ENCODE data around the gene USP32. TPM values are rescaled to one million over a fixed set of nuclear protein-coding genes. Genes with fewer than 3 reads are reported as not detected.
"Not testable (repeated sequence)": the region's sequence is repeated elsewhere in the genome, so short reads cannot be mapped to it uniquely, and the experiment has no call there.

The USP32 gene
- total RNA-seq, 1 donor from 2014 or later, result 37.4 TPM

- H3K9me3 Mint-ChIP-seq (ENCODE audit: unreplicated experiment); H3K27ac Mint-ChIP-seq (ENCODE audit: unreplicated experiment); H3K27me3 Mint-ChIP-seq (ENCODE audit: unreplicated experiment); H3K4me1 Mint-ChIP-seq (ENCODE audit: unreplicated experiment); DNase-seq (ENCODE audit: low spot score); H3K4me3 Mint-ChIP-seq (ENCODE audit: unreplicated experiment): not testable (repeated sequence)
- peaks cover 14% of the 10 kb centered on the region for H3K36me3 Mint-ChIP-seq (ENCODE audit: low read depth, unreplicated experiment)
These were observed 197.8 kb downstream of the USP32 start for GRCh38 chr17:60194141-60194540.

- H3K9me3 Mint-ChIP-seq (ENCODE audit: unreplicated experiment), result no peaks in the 10 kb centered on the region
- no peak for DNase-seq (ENCODE audit: low spot score)
- H3K36me3 Mint-ChIP-seq (ENCODE audit: low read depth, unreplicated experiment), result peaks cover 14% of the 10 kb centered on the region
- TF ChIP-seq, protein P1, sequence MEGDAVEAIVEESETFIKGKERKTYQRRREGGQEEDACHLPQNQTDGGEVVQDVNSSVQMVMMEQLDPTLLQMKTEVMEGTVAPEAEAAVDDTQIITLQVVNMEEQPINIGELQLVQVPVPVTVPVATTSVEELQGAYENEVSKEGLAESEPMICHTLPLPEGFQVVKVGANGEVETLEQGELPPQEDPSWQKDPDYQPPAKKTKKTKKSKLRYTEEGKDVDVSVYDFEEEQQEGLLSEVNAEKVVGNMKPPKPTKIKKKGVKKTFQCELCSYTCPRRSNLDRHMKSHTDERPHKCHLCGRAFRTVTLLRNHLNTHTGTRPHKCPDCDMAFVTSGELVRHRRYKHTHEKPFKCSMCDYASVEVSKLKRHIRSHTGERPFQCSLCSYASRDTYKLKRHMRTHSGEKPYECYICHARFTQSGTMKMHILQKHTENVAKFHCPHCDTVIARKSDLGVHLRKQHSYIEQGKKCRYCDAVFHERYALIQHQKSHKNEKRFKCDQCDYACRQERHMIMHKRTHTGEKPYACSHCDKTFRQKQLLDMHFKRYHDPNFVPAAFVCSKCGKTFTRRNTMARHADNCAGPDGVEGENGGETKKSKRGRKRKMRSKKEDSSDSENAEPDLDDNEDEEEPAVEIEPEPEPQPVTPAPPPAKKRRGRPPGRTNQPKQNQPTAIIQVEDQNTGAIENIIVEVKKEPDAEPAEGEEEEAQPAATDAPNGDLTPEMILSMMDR (IDR thresholded peaks at IDR 0.05; ENCODE audit: unreplicated experiment), result no peak
- H3K4me1 Mint-ChIP-seq (ENCODE audit: unreplicated experiment), result no peaks in the 10 kb centered on the region
- H3K4me3 Mint-ChIP-seq (ENCODE audit: unreplicated experiment), result no peak overlapping the region
- no peak overlapping the region for H3K27ac Mint-ChIP-seq (ENCODE audit: unreplicated experiment)
- no peaks in the 10 kb centered on the region for H3K27me3 Mint-ChIP-seq (ENCODE audit: unreplicated experiment)
These were observed 198.5 kb downstream of the USP32 start for GRCh38 chr17:60193482-60193881.

DNA sequence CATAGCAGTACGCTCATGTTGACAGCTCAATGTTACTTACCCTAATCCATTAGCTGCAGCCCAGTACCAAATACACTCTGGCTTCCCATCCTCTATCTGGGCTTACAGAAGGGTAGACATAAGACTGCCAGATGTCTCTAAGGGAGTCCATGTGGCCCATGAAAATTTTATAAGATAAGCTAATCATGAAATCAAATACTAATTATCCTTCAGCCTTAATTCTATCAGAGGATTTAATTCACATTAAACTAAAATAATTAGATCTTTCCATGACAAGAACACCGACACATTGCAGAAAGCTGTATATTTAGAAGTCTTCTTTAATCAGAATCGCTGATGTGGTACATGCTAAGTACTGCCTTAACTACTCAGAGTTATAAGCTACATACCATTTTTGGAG is 198.9 kb downstream of the USP32 start:
- DNase-seq (ENCODE audit: low spot score); H3K27ac Mint-ChIP-seq (ENCODE audit: unreplicated experiment); H3K4me3 Mint-ChIP-seq (ENCODE audit: unreplicated experiment); H3K4me1 Mint-ChIP-seq (ENCODE audit: unreplicated experiment); H3K27me3 Mint-ChIP-seq (ENCODE audit: unreplicated experiment); H3K9me3 Mint-ChIP-seq (ENCODE audit: unreplicated experiment): not testable (repeated sequence)
- H3K36me3 Mint-ChIP-seq (ENCODE audit: low read depth, unreplicated experiment), result peaks cover 11% of the 10 kb centered on the region

- H3K9me3 Mint-ChIP-seq (ENCODE audit: unreplicated experiment); H3K27ac Mint-ChIP-seq (ENCODE audit: unreplicated experiment); DNase-seq (ENCODE audit: low spot score); H3K27me3 Mint-ChIP-seq (ENCODE audit: unreplicated experiment); H3K36me3 Mint-ChIP-seq (ENCODE audit: low read depth, unreplicated experiment); H3K4me3 Mint-ChIP-seq (ENCODE audit: unreplicated experiment); H3K4me1 Mint-ChIP-seq (ENCODE audit: unreplicated experiment): not testable (repeated sequence)
These were observed 201.9 kb downstream of the USP32 start for GRCh38 chr17:60190032-60190431.

- Mint-ChIP-seq H3K4me3 (ENCODE audit: unreplicated experiment) (no peak overlapping the region), H3K36me3 (ENCODE audit: low read depth, unreplicated experiment) (no peaks in the 10 kb centered on the region), H3K27me3 (ENCODE audit: unreplicated experiment) (peaks cover 1% of the 10 kb centered on the region), H3K9me3 (ENCODE audit: unreplicated experiment) (no peaks in the 10 kb centered on the region), H3K27ac (ENCODE audit: unreplicated experiment) (no peak overlapping the region), H3K4me1 (ENCODE audit: unreplicated experiment) (no peaks in the 10 kb centered on the region)
- no peak for DNase-seq (ENCODE audit: low spot score)
- TF ChIP-seq, protein P1 (IDR thresholded peaks at IDR 0.05; ENCODE audit: unreplicated experiment), result no peak
These were observed 203.2 kb downstream of the USP32 start for GRCh38 chr17:60188759-60189158.

GRCh38 chr17:60186846-60187745 is 204.8 kb downstream of the USP32 start:
- not testable (repeated sequence) for H3K4me1 Mint-ChIP-seq (ENCODE audit: unreplicated experiment); H3K4me3 Mint-ChIP-seq (ENCODE audit: unreplicated experiment); H3K27me3 Mint-ChIP-seq (ENCODE audit: unreplicated experiment); H3K36me3 Mint-ChIP-seq (ENCODE audit: low read depth, unreplicated experiment); H3K9me3 Mint-ChIP-seq (ENCODE audit: unreplicated experiment); H3K27ac Mint-ChIP-seq (ENCODE audit: unreplicated experiment); DNase-seq (ENCODE audit: low spot score)

GRCh38 chr17:60186372-60186771 is 205.6 kb downstream of the USP32 start:
- not testable (repeated sequence) for DNase-seq (ENCODE audit: low spot score); H3K9me3 Mint-ChIP-seq (ENCODE audit: unreplicated experiment); H3K27ac Mint-ChIP-seq (ENCODE audit: unreplicated experiment); H3K4me3 Mint-ChIP-seq (ENCODE audit: unreplicated experiment); H3K27me3 Mint-ChIP-seq (ENCODE audit: unreplicated experiment); H3K36me3 Mint-ChIP-seq (ENCODE audit: low read depth, unreplicated experiment); H3K4me1 Mint-ChIP-seq (ENCODE audit: unreplicated experiment)

DNA sequence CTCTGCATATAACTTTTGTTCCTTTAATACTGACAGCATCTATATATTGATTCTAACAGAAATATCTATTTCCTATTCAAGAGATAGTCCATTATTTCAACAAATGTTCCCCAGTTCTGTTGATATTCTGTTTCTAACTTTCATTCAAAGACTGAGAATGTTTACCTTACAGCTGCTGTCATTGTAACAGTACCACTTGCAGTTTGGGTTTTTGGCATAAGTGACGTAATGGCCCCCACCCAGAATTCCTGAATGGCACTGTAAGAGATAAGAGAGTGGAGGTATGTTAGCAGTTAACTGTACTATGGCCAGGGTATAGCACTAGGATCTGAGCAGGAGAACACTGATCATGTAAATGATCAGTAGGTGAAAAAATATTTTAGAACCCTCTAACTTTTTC is 211.6 kb downstream of the USP32 start:
- H3K27ac Mint-ChIP-seq (ENCODE audit: unreplicated experiment); H3K36me3 Mint-ChIP-seq (ENCODE audit: low read depth, unreplicated experiment); DNase-seq (ENCODE audit: low spot score); H3K9me3 Mint-ChIP-seq (ENCODE audit: unreplicated experiment); H3K27me3 Mint-ChIP-seq (ENCODE audit: unreplicated experiment); H3K4me3 Mint-ChIP-seq (ENCODE audit: unreplicated experiment); H3K4me1 Mint-ChIP-seq (ENCODE audit: unreplicated experiment): not testable (repeated sequence)

GRCh38 chr17:60178180-60178579 is 213.8 kb downstream of the USP32 start:
- DNase-seq (ENCODE audit: low spot score); H3K27ac Mint-ChIP-seq (ENCODE audit: unreplicated experiment); H3K36me3 Mint-ChIP-seq (ENCODE audit: low read depth, unreplicated experiment); H3K4me3 Mint-ChIP-seq (ENCODE audit: unreplicated experiment); H3K27me3 Mint-ChIP-seq (ENCODE audit: unreplicated experiment); H3K9me3 Mint-ChIP-seq (ENCODE audit: unreplicated experiment): not testable (repeated sequence)
- H3K4me1 Mint-ChIP-seq (ENCODE audit: unreplicated experiment), result peaks cover 14% of the 10 kb centered on the region

- H3K4me1 Mint-ChIP-seq (ENCODE audit: unreplicated experiment), result peaks cover 22% of the 10 kb centered on the region
- not testable (repeated sequence) for H3K36me3 Mint-ChIP-seq (ENCODE audit: low read depth, unreplicated experiment); H3K9me3 Mint-ChIP-seq (ENCODE audit: unreplicated experiment); DNase-seq (ENCODE audit: low spot score); H3K27ac Mint-ChIP-seq (ENCODE audit: unreplicated experiment); H3K4me3 Mint-ChIP-seq (ENCODE audit: unreplicated experiment); H3K27me3 Mint-ChIP-seq (ENCODE audit: unreplicated experiment)
These were observed 215.2 kb downstream of the USP32 start for GRCh38 chr17:60176763-60177162.
